ENCODE data around the gene HPGDS. TPM values are rescaled to one million over a fixed set of nuclear protein-coding genes. Genes with fewer than 3 reads are reported as not detected.

The HPGDS gene
- total RNA-seq, 1 donor from 2014 or later, result not detected

GRCh38 chr4:94274912-94275311 lies 67.7 kb downstream of the HPGDS start:
- FAIRE-seq (no peak), DNase-seq (ENCODE audit: low read depth) (no peak)
- peaks cover 2% of the 10 kb centered on the region for H3K36me3 ChIP-seq (ENCODE audit: control insufficient read depth, insufficient read depth, low read length)
- no peak for TF ChIP-seq CTCF (IDR thresholded peaks at IDR 0.05; ENCODE audit: insufficient read depth, low read length, severe bottlenecking)
- H3K27me3 ChIP-seq (ENCODE audit: control insufficient read depth, insufficient read depth, low read length), result no peaks in the 10 kb centered on the region
- no peak overlapping the region for H3K4me3 ChIP-seq (ENCODE audit: low read depth, low read length)

DNA sequence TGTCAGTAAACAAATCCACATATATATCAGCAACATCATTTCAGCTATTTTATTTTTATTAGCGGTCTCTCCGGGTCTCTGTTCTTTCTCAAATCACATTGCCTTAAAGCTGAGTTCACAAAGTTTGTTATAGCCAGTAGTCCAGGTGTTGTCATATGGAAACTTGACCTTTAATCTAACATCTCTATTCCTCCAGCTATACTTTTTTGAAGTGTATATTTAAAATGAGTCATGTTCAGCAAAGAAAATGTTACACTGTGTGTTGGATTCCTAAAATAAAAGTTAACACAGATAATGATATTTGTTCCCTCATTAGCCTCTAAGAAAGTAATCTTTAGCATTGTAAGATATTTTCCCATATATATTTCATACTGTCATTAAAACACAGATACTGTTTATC lies 71.4 kb downstream of the HPGDS start:
- no peaks in the 10 kb centered on the region for H3K36me3 ChIP-seq (ENCODE audit: control insufficient read depth, insufficient read depth, low read length)
- TF ChIP-seq CTCF (IDR thresholded peaks at IDR 0.05; ENCODE audit: insufficient read depth, low read length, severe bottlenecking), result no peak
- FAIRE-seq, result no peak

DNA sequence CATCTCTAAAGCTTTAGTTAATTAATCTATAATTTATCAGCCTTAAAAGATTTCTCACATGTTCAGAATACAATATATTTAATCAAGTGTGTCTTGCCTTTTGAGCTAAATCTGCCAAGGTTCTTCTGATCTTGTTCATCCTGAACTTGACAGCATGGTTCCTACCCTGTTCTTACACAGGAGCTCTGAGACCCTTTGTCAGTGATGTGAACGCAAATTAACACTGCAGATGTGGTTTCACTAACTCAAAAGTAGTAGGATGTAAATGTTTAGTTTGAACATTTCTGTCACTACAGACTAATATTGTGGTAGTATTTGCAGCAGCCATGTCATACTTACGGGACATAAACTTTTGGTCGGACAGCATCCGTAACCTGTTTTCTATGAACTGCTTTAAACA lies 75.6 kb downstream of the HPGDS start:
- no peaks in the 10 kb centered on the region for H3K27me3 ChIP-seq (ENCODE audit: control insufficient read depth, insufficient read depth, low read length)
- peaks cover 2% of the 10 kb centered on the region for H3K36me3 ChIP-seq (ENCODE audit: control insufficient read depth, insufficient read depth, low read length)
- no peak for TF ChIP-seq CTCF (IDR thresholded peaks at IDR 0.05; ENCODE audit: insufficient read depth, low read length, severe bottlenecking)
- H3K4me3 ChIP-seq (ENCODE audit: low read depth, low read length), result no peak overlapping the region
- FAIRE-seq (no peak), DNase-seq (ENCODE audit: low read depth) (no peak)

More for the DNA sequence above, 71.4 kb downstream of the HPGDS start:
- H3K27me3 ChIP-seq (ENCODE audit: control insufficient read depth, insufficient read depth, low read length), result no peaks in the 10 kb centered on the region
- no peak overlapping the region for H3K4me3 ChIP-seq (ENCODE audit: low read depth, low read length)
- DNase-seq (ENCODE audit: low read depth), result no peak

DNA sequence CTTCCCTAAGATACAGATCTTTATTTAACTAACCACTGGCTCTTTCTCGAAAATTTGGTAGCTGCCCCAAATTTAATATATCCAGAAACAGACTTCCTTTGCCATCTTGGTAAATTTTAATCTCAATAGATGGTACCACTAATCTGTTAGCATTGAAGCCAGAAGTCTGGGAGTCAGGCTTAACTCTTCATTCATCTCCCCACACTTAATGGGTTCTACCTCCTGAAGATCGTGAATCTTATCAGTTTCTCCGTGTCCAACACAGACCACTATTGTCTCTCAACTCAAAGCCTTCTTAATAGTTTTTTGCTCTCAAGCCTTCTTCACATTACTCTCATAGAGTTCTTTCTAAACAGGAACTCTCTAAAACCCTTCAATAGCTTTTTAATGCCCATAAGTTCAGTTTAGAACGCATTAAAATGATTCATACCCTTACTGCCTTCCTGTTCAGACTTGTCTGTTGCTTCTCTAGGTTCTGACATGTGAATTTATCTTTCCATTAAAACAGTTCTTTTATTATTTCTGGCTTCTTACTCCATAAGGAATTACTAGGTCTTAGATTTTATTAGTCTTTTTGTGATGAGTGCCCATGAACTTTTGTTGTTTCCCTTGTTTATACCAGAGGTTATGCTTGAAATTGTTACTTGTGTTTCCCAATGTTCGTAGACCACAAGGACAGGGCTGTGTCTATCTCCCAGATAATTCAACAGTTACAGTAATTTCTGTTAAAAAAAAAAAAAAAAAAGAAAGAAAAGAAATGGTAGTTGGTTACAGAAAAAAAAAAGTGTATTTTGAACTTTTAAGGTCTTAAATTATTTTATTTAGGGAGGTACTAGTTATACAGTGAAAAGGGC lies 80.2 kb downstream of the HPGDS start:
- TF ChIP-seq CTCF (IDR thresholded peaks at IDR 0.05; ENCODE audit: insufficient read depth, low read length, severe bottlenecking), result no peak
- no peak overlapping the region for H3K4me3 ChIP-seq (ENCODE audit: low read depth, low read length)
- peak; percentile 75 for FAIRE-seq
- peaks cover 2% of the 10 kb centered on the region for H3K36me3 ChIP-seq (ENCODE audit: control insufficient read depth, insufficient read depth, low read length)
- H3K27me3 ChIP-seq (ENCODE audit: control insufficient read depth, insufficient read depth, low read length), result no peaks in the 10 kb centered on the region
- DNase-seq (ENCODE audit: low read depth), result peak; percentile 84

DNA sequence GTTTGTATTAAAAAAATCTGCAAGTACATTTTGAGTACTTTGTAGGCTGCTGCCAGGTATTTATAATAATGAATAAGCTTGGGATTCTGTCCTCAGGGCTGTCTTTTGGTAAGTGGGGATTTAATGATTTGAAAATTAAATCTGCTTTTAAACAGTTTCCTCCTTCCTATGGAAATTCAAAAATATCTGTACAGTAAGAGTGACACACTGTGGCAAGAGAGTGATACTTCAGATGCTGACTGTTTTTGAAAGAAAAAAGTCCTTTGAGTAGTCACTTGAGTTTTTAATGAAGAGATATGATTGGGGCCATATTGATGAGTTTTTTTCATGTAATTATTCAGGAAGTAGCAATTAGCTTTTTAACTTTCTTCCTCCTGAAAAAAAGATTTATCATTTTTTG lies 85.8 kb downstream of the HPGDS start:
- TF ChIP-seq CTCF (IDR thresholded peaks at IDR 0.05; ENCODE audit: insufficient read depth, low read length, severe bottlenecking), result no peak
- DNase-seq (ENCODE audit: low read depth), result no peak
- Histone ChIP-seq H3K27me3 (ENCODE audit: control insufficient read depth, insufficient read depth, low read length) (no peaks in the 10 kb centered on the region), H3K4me3 (ENCODE audit: low read depth, low read length) (no peak overlapping the region), H3K36me3 (ENCODE audit: control insufficient read depth, insufficient read depth, low read length) (peaks cover 1% of the 10 kb centered on the region)
- no peak for FAIRE-seq

Data from bronchial epithelial cell (primary cell).